Prostate gland (tissue), 2 donors: ENCODE data around the gene DSTN. TPM values are rescaled to one million over a fixed set of nuclear protein-coding genes. Genes with fewer than 3 reads are reported as not detected.

ENCODE experiments used
- DNase-seq: peaks from one replicate; pipeline ENCODE4 v3.0.0-alpha.2; 2019; ENCODE audit warnings: low spot score
- H3K27ac ChIP-seq, 2 donors: fragments of 200-600 bp; sonication (generic); 2 replicates each; pipeline ENCODE4 v1.5.1; 2017 to 2019
- H3K27me3 ChIP-seq: fragments of 200-600 bp; sonication (generic); replicated peaks from 2 replicates; pipeline ENCODE4 v1.5.1; 2019; ENCODE audit not compliant: insufficient read depth
- H3K36me3 ChIP-seq, 2 donors: fragments of 200-600 bp; sonication (generic); 1 replicate in 1 of 2; 2 replicates in 1 of 2; pipeline versions ENCODE4 v1.5.1 to v1.8.1; 2017 to 2019
- H3K4me1 ChIP-seq: fragments of 200-600 bp; sonication (generic); replicated peaks from 2 replicates; pipeline ENCODE4 v1.5.1; 2019
- H3K4me3 ChIP-seq, 2 donors: fragments of 200-600 bp; sonication (generic); 2 replicates each; pipeline ENCODE4 v1.5.1; 2017 to 2019
- H3K9me3 ChIP-seq: fragments of 200-600 bp; sonication (generic); 2 replicates; pipeline ENCODE4 v1.5.1; 2017
- POLR2A ChIP-seq: fragments of 450-650 bp; IDR thresholded peaks from one replicate; pipeline ENCODE4 v1.6.1; 2016; ENCODE audit warnings: antibody characterized with exemption, mild to moderate bottlenecking
- POLR2AphosphoS5 ChIP-seq: sonication (generic); formaldehyde crosslinking; IDR thresholded peaks from one replicate; pipeline ENCODE4 v1.6.1; 2017; ENCODE audit warnings: antibody characterized with exemption
- WGBS: methylation state at CpG from one replicate; pipeline ENCODE4 v1.1.5; 2018; 5-methylcytosine and 5-hydroxymethylcytosine counted together
- intact Hi-C: fragments of 100-400 bp; cut with DNase I; formaldehyde crosslinking; loops from one replicate; pipeline ENCODE4 v1.14.2; 2022
- total RNA-seq, 2 donors: library from RNA; depleted of rRNA; stranded (reverse); fragments of >200 nt; gene quantifications; one replicate each; pipeline ENCODE4 v1.1.0, GENCODE V29; 2016
- TF ChIP-seq, protein P1 (sequence below), 4 experiments: fragments of 200-600 bp in 2 of 4; fragments of 450-650 bp in 2 of 4; sonication (generic) in 2 of 4; IDR thresholded peaks; 1 replicate in 3 of 4; 2 replicates in 1 of 4; pipeline ENCODE4 v1.5.1; 2016 to 2019; ENCODE audit warnings: antibody characterized with exemption in 4 of 4, mild to moderate bottlenecking in 2 of 4, moderate library complexity in 2 of 4

The DSTN gene
- total RNA-seq, 2 donors from 2014 or later, result 284 to 559 TPM

DNA sequence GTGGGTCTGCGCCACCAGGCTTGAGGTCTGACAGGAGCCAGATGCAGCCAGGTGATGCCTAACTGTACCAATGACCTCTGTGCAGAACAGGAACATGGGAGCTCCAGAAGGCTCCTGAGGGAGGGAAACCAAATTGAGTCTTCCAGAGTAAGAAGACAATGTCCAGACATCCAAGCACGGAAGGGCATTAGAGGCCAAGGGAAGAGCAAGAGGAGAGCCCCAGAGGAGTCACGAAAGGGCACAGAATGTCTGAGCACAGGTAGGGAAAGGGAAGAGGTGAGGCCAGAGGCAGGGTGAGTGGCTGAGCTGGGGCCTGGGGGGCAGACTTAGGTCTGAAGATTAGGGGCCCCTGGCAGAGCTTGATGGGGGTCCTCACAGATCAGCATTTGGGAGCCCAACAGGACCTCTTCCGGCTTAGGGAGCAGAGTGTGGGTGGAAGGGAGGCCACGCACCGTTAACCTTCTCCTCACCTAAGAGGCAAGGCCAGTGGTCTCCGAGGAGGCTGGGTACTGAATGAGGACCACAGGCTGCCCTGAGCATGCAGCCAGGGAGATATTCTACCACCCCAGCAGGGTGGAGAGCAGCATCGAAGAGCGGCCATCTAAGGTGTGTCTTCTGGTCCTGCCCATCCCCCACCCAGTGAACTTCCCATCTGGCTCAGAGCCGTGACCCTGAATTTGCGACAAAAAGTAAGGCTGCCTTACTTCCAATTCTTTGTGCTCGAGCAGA is 70.4 kb downstream of the DSTN start:
- Histone ChIP-seq H3K27ac (no peak overlapping the region), H3K4me1 (no peaks in the 10 kb centered on the region)
- 86% methylated on average over 12 of the region's 12 CpGs for WGBS

DNA sequence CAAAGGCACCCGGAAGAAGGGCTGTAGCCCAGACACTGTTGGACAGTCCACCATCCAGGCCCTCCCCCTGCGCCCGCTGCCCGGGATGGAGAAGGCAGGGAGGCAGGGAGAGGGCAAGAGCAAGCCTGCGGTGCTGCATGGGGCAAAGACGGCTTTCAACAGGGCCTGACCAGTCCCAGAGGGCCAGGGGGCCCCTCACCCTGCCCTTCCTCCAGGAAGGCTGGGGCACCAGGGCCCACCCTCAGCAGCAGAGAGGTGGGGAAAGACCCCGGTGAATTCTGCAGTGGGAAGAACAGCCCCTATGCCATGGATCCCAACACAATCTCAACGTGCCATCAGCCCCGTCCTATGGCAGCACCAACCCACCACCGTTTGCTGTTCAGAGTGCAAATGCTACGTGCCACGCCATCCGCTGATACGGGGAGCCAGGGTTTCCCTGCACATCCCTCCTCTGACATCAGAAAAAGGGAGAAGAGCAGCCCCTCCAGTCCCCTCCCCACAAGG is 71.1 kb downstream of the DSTN start:
- peaks cover under 1% of the 10 kb centered on the region for H3K4me1 ChIP-seq
- 86% methylated on average over 13 of the region's 14 CpGs for WGBS

More for the DNA sequence above, 70.4 kb downstream of the DSTN start:
- Histone ChIP-seq H3K4me3 (no peak overlapping the region), H3K27me3 (no peaks in the 10 kb centered on the region), H3K36me3 (peaks cover 0 to 26% of the 10 kb centered on the region in 2 donors), H3K9me3 (no peaks in the 10 kb centered on the region)
- no peak for TF ChIP-seq POLR2A
- TF ChIP-seq POLR2AphosphoS5, result no peak
- TF ChIP-seq, protein P1, sequence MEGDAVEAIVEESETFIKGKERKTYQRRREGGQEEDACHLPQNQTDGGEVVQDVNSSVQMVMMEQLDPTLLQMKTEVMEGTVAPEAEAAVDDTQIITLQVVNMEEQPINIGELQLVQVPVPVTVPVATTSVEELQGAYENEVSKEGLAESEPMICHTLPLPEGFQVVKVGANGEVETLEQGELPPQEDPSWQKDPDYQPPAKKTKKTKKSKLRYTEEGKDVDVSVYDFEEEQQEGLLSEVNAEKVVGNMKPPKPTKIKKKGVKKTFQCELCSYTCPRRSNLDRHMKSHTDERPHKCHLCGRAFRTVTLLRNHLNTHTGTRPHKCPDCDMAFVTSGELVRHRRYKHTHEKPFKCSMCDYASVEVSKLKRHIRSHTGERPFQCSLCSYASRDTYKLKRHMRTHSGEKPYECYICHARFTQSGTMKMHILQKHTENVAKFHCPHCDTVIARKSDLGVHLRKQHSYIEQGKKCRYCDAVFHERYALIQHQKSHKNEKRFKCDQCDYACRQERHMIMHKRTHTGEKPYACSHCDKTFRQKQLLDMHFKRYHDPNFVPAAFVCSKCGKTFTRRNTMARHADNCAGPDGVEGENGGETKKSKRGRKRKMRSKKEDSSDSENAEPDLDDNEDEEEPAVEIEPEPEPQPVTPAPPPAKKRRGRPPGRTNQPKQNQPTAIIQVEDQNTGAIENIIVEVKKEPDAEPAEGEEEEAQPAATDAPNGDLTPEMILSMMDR (IDR thresholded peaks at IDR 0.05), result no peak
- intact Hi-C loops, result no loop called here
- no peak for DNase-seq

DNA sequence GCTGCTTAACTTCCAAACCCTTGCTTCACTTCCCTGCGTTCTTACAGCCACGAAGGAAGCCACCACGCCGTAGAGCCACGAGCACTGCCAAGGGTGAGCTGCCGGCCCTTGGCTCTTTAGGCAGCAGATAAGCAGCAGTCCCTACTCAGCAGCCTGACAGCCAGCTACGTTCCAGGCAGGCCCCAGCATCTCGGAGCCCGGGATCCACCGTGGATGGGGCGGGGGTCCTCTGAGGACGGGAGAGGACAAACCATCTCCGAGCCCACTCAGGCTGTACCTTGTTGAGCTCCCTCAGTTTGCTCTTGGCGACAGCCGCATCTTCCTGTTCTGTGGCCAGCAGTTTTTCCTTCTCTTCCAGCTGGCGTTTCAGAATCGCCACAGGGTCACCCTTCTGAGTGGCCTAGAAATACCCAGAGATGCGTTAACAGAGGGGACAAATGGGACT is 71.7 kb downstream of the DSTN start:
- WGBS, result 78% methylated on average over 18 of the region's 18 CpGs
- Histone ChIP-seq H3K27me3 (no peaks in the 10 kb centered on the region), H3K4me3 (no peak overlapping the region), H3K9me3 (no peaks in the 10 kb centered on the region), H3K4me1 (peaks cover 7% of the 10 kb centered on the region), H3K36me3 (peaks cover 0 to 15% of the 10 kb centered on the region in 2 donors), H3K27ac (no peak overlapping the region)
- DNase-seq, result no peak
- intact Hi-C loops, result no loop called here
- TF ChIP-seq, protein P1 (IDR thresholded peaks at IDR 0.05), result no peak
- TF ChIP-seq POLR2A, result no peak
- TF ChIP-seq POLR2AphosphoS5, result no peak

More for the DNA sequence above, 71.1 kb downstream of the DSTN start:
- intact Hi-C loops, result no loop called here
- no peaks in the 10 kb centered on the region for H3K9me3 ChIP-seq
- peaks cover 0 to 20% of the 10 kb centered on the region in 2 donors for H3K36me3 ChIP-seq
- DNase-seq, result no peak
- no peak for TF ChIP-seq POLR2AphosphoS5
- TF ChIP-seq, protein P1 (IDR thresholded peaks at IDR 0.05), result no peak
- H3K27ac ChIP-seq, result no peak overlapping the region
- H3K4me3 ChIP-seq, result no peak overlapping the region
- H3K27me3 ChIP-seq, result no peaks in the 10 kb centered on the region

DNA sequence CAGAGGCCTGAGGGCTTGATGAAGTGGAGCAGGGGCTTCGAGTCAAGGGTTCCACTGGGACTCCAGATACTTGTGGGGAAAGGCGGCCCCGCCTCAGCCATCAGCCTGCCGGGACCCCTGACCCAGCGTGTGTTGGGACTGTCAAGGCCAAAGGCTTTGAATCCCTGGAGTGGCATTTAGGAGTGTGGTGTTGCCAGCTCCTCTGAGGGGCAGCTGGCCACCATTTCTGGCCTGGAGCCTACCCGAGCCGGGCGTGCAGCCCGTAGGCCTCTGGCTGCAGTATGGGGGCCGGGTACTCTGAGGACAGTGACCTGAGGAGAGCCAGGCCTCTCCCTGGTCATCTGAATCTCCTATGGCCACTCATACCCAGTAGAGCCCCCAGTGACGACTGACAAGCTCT is 72.1 kb downstream of the DSTN start:
- Histone ChIP-seq H3K36me3 (peaks cover 0 to 15% of the 10 kb centered on the region in 2 donors), H3K27me3 (no peaks in the 10 kb centered on the region), H3K9me3 (no peaks in the 10 kb centered on the region), H3K4me3 (no peak overlapping the region), H3K27ac (no peak overlapping the region), H3K4me1 (peaks cover 10% of the 10 kb centered on the region)
- WGBS, result 82% methylated on average over 11 of the region's 11 CpGs
- TF ChIP-seq POLR2AphosphoS5 (no peak), POLR2A (no peak)
- TF ChIP-seq, protein P1 (IDR thresholded peaks at IDR 0.05), result no peak
- intact Hi-C loops, result no loop called here
- DNase-seq, result no peak
